Hepatocyte (in vitro differentiated cells): ENCODE results near the gene MADD. TPM values are rescaled to one million over a fixed set of nuclear protein-coding genes. Genes with fewer than 3 reads are reported as not detected.

Experiments used
- DNase-seq: peaks from one replicate; pipeline ENCODE4 v3.0.0-alpha.2; 2016; ENCODE audit warnings: low spot score
- H2AFZ ChIP-seq: fragments of 200-600 bp; sonication (generic); 2 replicates; pipeline ENCODE4 v1.6.0; 2016; ENCODE audit warnings: antibody characterized with exemption, mild to moderate bottlenecking
- H3K27ac ChIP-seq: fragments of 200-600 bp; sonication (generic); 2 replicates; pipeline ENCODE4 v1.5.1; 2016; ENCODE audit warnings: mild to moderate bottlenecking
- H3K27me3 ChIP-seq: fragments of 200-600 bp; sonication (generic); 2 replicates; pipeline ENCODE4 v1.6.1; 2016
- H3K36me3 ChIP-seq: fragments of 200-600 bp; sonication (generic); replicated peaks from 2 replicates; pipeline ENCODE4 v1.5.1; 2016; ENCODE audit warnings: low read depth; ENCODE audit not compliant: insufficient read depth
- H3K4me1 ChIP-seq: fragments of 200-600 bp; sonication (generic); 2 replicates; pipeline ENCODE4 v1.5.1; 2016; ENCODE audit warnings: mild to moderate bottlenecking, moderate library complexity; ENCODE audit not compliant: insufficient read depth
- H3K4me2 ChIP-seq: fragments of 200-600 bp; sonication (generic); 2 replicates; pipeline ENCODE4 v1.6.0; 2016
- H3K4me3 ChIP-seq: fragments of 200-600 bp; sonication (generic); 2 replicates; pipeline ENCODE4 v1.5.1; 2016; ENCODE audit warnings: mild to moderate bottlenecking
- H3K79me2 ChIP-seq: fragments of 200-600 bp; sonication (generic); 2 replicates; pipeline ENCODE4 v1.6.0; 2017; ENCODE audit warnings: mild to moderate bottlenecking
- H3K9me2 ChIP-seq: fragments of 200-600 bp; sonication (generic); replicated peaks from 2 replicates; pipeline ENCODE4 v1.6.0; 2017; ENCODE audit warnings: mild to moderate bottlenecking; ENCODE audit not compliant: insufficient read depth
- H3K9me3 ChIP-seq: fragments of 200-600 bp; sonication (generic); 2 replicates; pipeline ENCODE4 v1.5.1; 2016; ENCODE audit warnings: low read depth, mild to moderate bottlenecking
- H4K20me1 ChIP-seq: fragments of 200-600 bp; sonication (generic); 2 replicates; pipeline ENCODE4 v1.6.0; 2016; ENCODE audit warnings: mild to moderate bottlenecking; ENCODE audit not compliant: insufficient read depth, poor library complexity, severe bottlenecking
- CTCF ChIP-seq: fragments of 200-600 bp; sonication (generic); IDR thresholded peaks from 2 replicates; pipeline ENCODE4 v1.5.1; 2016; ENCODE audit warnings: antibody characterized with exemption, mild to moderate bottlenecking; ENCODE audit not compliant: poor library complexity
- EZH2 ChIP-seq: fragments of 200-600 bp; sonication (generic); IDR thresholded peaks from 2 replicates; pipeline ENCODE4 v1.6.1; 2016; ENCODE audit warnings: antibody characterized with exemption, mild to moderate bottlenecking, borderline replicate concordance
- EZH2phosphoT487 ChIP-seq: fragments of 200-600 bp; sonication (generic); IDR thresholded peaks from one replicate; pipeline ENCODE4 v1.6.1; 2018; ENCODE audit warnings: antibody characterized with exemption, mild to moderate bottlenecking, low read depth, moderate library complexity; ENCODE audit not compliant: unreplicated experiment, severe bottlenecking
- WGBS: methylation state at CpG from one replicate; pipeline ENCODE4 v1.1.6; 2016; ENCODE audit warnings: low lambda C conversion rate; ENCODE audit errors: missing lambda C conversion rate; 5-methylcytosine and 5-hydroxymethylcytosine counted together
- polyA plus RNA-seq: library from polyadenylated mRNA; unstranded; fragments of >200 nt; fragmentation: Nextera tagmentation; extraction: Ambion mirVana; gene quantifications from 2 replicates; pipeline ENCODE4 v1.2.1, GENCODE V29; 2016
- total RNA-seq: library from RNA; depleted of rRNA; stranded (reverse); fragments of >200 nt; gene quantifications from 2 replicates; pipeline ENCODE4 v1.2.3, GENCODE V29; 2014

MADD gene
- total and polyA plus RNA-seq, 2 experiments from 2014 or later: 17.6 to 19.1 TPM

DNA sequence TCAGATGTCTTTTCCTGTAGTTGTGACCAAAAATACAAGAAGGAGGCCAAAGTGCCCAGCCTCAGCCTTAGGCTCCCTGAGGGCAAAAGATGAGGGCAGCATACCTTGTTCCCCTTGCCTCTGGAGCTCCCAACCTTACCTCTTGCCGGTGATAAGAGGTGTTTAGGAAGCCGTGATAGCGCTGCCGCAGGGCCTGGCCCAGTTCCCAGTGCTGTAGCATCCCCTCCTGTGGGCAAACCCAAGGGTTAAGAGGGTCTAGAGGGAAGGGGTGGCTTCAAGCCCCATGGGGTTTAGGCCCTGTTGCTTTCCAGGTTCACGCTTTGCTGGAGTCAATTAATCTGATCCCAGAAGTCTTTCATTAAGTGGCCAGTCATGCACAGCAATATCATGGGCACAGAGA lies 22.4 kb upstream of the MADD start:
- Histone ChIP-seq H3K36me3 (no peaks in the 10 kb centered on the region), H3K4me3 (no peak overlapping the region), H3K4me2 (peak overlapping the region; percentile 82), H3K9me3 (no peaks in the 10 kb centered on the region), H4K20me1 (no peaks in the 10 kb centered on the region), H3K4me1 (peaks cover 8% of the 10 kb centered on the region), H2AFZ (no peak overlapping the region), H3K79me2 (peaks cover 15% of the 10 kb centered on the region), H3K27ac (no peak overlapping the region), H3K9me2 (no peaks in the 10 kb centered on the region), H3K27me3 (no peaks in the 10 kb centered on the region)
- 89% methylated on average over 5 of the region's 5 CpGs for WGBS
- no peak for DNase-seq
- TF ChIP-seq EZH2phosphoT487: no peak
- TF ChIP-seq EZH2: no peak
- no peak for TF ChIP-seq CTCF

DNA sequence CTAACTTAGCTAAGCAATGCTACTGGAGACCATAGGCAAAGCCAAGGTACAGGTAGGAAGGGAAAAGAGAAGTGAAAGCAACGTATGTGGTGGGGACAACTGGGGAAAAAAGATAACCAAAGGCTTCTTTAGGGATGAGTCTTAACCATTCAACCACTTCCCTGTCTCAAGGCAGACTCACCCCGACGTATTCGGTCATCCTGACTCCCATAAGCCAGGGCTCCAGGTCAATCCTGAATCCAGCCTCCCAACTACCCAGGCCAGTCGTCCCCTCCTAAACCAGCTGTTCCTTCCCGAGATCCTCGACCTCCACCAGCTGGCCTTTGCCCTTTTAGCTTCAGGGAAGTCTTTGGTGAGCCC lies 21.6 kb upstream of the MADD start:
- no peaks in the 10 kb centered on the region for H3K9me2 ChIP-seq
- H3K27ac ChIP-seq: peak overlapping the region; percentile 86
- peaks cover 15% of the 10 kb centered on the region for H3K79me2 ChIP-seq
- peaks cover 5% of the 10 kb centered on the region for H3K4me1 ChIP-seq
- H2AFZ ChIP-seq: peak overlapping the region; percentile 83
- H3K27me3 ChIP-seq: no peaks in the 10 kb centered on the region
- peak overlapping the region; percentile 84 for H3K4me3 ChIP-seq
- no peaks in the 10 kb centered on the region for H3K36me3 ChIP-seq
- no peaks in the 10 kb centered on the region for H4K20me1 ChIP-seq
- H3K9me3 ChIP-seq: no peaks in the 10 kb centered on the region
- peak overlapping the region; percentile 82 for H3K4me2 ChIP-seq
- TF ChIP-seq EZH2 (no peak), CTCF (no peak), EZH2phosphoT487 (no peak)
- 45% methylated on average over 7 of the region's 7 CpGs for WGBS
- DNase-seq: no peak

DNA sequence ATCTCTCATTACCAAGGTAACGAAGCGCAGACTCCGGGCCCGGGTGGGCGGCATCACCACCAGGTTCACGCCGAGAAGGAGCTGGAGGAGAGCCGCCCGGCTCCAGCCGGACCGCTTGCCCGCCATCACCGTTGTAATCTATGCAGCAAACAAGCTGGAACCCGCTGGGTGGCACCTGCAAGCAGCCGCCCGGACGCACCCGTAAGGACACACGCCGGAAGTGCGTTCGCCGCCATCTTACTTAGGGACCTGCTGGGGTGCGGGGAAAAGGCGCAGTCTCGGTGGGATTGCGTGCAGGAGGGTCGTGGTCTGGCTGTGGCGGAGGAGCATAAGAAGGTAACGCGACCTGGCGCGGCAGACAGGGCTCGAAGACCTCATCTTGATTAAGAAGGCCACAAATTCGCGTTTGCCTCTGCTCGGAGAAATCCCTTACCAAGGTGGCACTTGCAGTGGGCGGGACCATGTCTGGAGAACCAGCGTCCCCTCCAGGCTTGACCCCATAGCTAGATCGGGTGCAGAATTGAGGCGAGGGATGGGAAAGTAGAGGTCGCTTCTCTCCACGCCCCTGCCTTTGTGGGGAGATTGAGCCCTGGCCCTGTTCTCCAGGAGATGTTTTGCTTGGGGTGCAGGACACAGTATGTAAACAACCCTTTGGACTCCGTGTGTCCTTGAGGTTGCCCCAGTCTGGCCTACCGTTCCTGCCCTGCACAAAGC lies 21.1 kb upstream of the MADD start, which contains the start of gene ACP2:
TSS of gene ACP2 (minus strand) at position 151 of the 714 bp plus-strand sequence. CDS start at position 126, 25 bp downstream.
- peak within 1 kb of the TSS; percentile 83 for H2AFZ ChIP-seq

More for the DNA sequence above, 21.1 kb upstream of the MADD start, which contains the start of gene ACP2:
- DNase-seq: peak; percentile 84
- peaks cover 15% of the 10 kb centered on the region for H3K79me2 ChIP-seq
- peak within 1 kb of the TSS; percentile 86 for H3K27ac ChIP-seq
- TF ChIP-seq EZH2phosphoT487 (no peak), CTCF (peak; percentile 14)
- H3K27me3 ChIP-seq: no peaks in the 10 kb centered on the region
- H3K4me1 ChIP-seq: peaks cover under 1% of the 10 kb centered on the region
- 44% methylated on average over 45 of the region's 45 CpGs for whole genome bisulfite sequencing
- no peaks in the 10 kb centered on the region for H3K36me3 ChIP-seq
- H4K20me1 ChIP-seq: no peaks in the 10 kb centered on the region
- no peaks in the 10 kb centered on the region for H3K9me2 ChIP-seq
- no peaks in the 10 kb centered on the region for H3K9me3 ChIP-seq
- H3K4me3 ChIP-seq: peak within 1 kb of the TSS; percentile 84
- H3K4me2 ChIP-seq: peak within 1 kb of the TSS; percentile 85
